Myocyte (in vitro differentiated cells): ENCODE measurements around the gene ZCCHC12. TPM values are rescaled to one million over a fixed set of nuclear protein-coding genes. Genes with fewer than 3 reads are reported as not detected.
"Not testable (repeated sequence)": the region's sequence is repeated elsewhere in the genome, so short reads cannot be mapped to it uniquely, and the experiment has no call there.

Experiments
- DNase-seq: peaks from one replicate; pipeline ENCODE4 v3.0.0-alpha.2; 2012; ENCODE audit warnings: low read depth
- polyA plus RNA-seq: library from polyadenylated mRNA; unstranded; fragments of >200 nt; gene quantifications from one replicate; pipeline ENCODE4 v1.2.1, GENCODE V29; 2012; ENCODE audit warnings: missing spikeins
- total RNA-seq: library from RNA; depleted of rRNA; stranded (reverse); fragments of >200 nt; gene quantifications from 2 replicates; pipeline ENCODE4 v1.2.3, GENCODE V29; 2014

ZCCHC12 gene
- not detected in 2 replicates for total RNA-seq
- polyA plus RNA-seq: 0.14 TPM

GRCh38 chrX:118823263-118824172 lies at the start of gene ZCCHC12:
TSS of gene ZCCHC12 (plus strand) at chrX:118823824. CDS start at chrX:118825245, 1,421 bp downstream.
- peak; percentile 55 for DNase-seq

GRCh38 chrX:118779581-118779980 lies 44.0 kb upstream of the ZCCHC12 start:
- DNase-seq: no peak

GRCh38 chrX:118780509-118780908 lies 43.1 kb upstream of the ZCCHC12 start:
- DNase-seq: no peak

- no peak for DNase-seq
These were observed 42.7 kb upstream of the ZCCHC12 start for GRCh38 chrX:118780911-118781310.

- no peak for DNase-seq
These were observed 27.9 kb upstream of the ZCCHC12 start for GRCh38 chrX:118795528-118796280.

GRCh38 chrX:118802857-118803256 lies 20.8 kb upstream of the ZCCHC12 start:
- DNase-seq: no peak

- peak; percentile 74 for DNase-seq
These were observed 16.2 kb upstream of the ZCCHC12 start for GRCh38 chrX:118807151-118808017.

GRCh38 chrX:118817257-118817656 lies 6.4 kb upstream of the ZCCHC12 start:
- not testable (repeated sequence) for DNase-seq

GRCh38 chrX:118824173-118824730 lies 628 bp downstream of the ZCCHC12 start:
- no peak for DNase-seq

GRCh38 chrX:118825227-118825626 lies 1.6 kb downstream of the ZCCHC12 start:
- DNase-seq: no peak

GRCh38 chrX:118839334-118839958 lies 15.8 kb downstream of the ZCCHC12 start:
- peak; percentile 68 for DNase-seq

GRCh38 chrX:118847676-118848075 lies 24.1 kb downstream of the ZCCHC12 start:
- DNase-seq: peak; percentile 57

- DNase-seq: no peak
These were observed 30.0 kb downstream of the ZCCHC12 start for GRCh38 chrX:118853596-118853995.

- no peak for DNase-seq
These were observed 32.2 kb downstream of the ZCCHC12 start for GRCh38 chrX:118855681-118856310.

GRCh38 chrX:118857006-118857405 lies 33.4 kb downstream of the ZCCHC12 start:
- DNase-seq: no peak

- no peak for DNase-seq
These were observed 37.7 kb downstream of the ZCCHC12 start for GRCh38 chrX:118861338-118861737.

- no peak for DNase-seq
These were observed 38.5 kb downstream of the ZCCHC12 start for GRCh38 chrX:118862091-118862490.

- no peak for DNase-seq
These were observed 39.4 kb downstream of the ZCCHC12 start for GRCh38 chrX:118862979-118863378.

- no peak for DNase-seq
These were observed 40.5 kb downstream of the ZCCHC12 start for GRCh38 chrX:118864063-118864635.

- DNase-seq: no peak
These were observed 41.6 kb downstream of the ZCCHC12 start for GRCh38 chrX:118865231-118865630.
